Stimulated activated CD4-positive, alpha-beta T cell treated with anti-CD3 and anti-CD28 coated beads, Interleukin-4, amount 100 ng/mL, for 24 hours (primary cell): ENCODE results near the gene CELF4.

Experiments
- DNase-seq: peaks from one replicate; pipeline ENCODE4 v3.0.0-alpha.2; 2020

Gene CELF4

DNA sequence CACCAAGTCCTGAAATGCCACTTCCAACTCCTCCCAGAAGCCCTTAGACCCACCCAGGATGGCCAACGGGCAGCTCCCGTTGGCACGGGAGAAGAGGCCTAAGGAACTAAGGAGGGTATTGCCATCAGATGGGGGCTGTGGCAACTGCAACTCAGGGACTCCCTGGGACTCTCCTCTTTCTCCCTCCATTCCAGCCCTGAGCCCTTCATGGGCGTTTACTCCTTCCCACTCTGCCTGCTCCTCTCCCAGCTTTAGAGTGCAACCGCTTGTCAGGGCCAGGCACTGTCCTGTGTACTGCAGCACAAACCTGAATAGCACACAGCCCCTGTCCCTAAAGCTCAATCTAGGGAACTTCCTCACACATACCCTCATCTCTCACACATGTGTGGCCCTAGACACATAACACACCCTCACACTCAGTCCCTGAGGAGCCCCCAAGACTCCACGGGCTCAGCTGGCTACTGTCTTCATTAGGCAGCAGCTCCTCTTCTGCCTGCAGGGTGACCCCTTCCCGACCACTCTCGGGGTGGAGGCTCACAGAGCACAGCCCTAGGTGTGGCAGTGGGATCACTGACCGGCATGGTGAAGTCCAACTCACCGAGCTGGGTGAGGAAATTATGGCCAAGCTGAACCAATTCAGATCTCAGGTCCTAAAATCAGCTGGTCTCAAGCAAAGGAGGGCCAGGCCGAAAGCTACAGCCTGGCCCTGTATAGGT lies 316.3 kb downstream of the CELF4 start:
- no peak for DNase-seq

DNA sequence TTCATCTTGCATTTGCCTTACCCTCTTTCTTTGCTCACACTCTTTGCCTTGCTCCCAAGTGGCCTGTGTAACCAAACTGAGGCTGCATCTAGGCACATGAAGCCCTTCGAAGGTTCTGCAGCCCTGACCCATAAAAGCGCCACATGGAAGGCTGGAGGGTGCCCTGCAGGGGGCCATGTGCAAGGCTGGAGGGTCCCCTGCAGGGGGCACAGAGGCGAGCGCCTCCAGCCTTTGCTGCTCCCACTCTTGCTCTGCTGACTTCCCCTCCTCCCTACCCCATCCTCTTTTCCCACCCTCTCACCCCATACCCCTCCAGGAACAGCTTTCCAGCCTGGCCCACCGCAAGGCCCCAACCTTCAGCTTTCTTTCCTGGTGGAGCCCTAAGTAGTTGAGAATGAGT lies 317.3 kb downstream of the CELF4 start:
- no peak for DNase-seq

DNA sequence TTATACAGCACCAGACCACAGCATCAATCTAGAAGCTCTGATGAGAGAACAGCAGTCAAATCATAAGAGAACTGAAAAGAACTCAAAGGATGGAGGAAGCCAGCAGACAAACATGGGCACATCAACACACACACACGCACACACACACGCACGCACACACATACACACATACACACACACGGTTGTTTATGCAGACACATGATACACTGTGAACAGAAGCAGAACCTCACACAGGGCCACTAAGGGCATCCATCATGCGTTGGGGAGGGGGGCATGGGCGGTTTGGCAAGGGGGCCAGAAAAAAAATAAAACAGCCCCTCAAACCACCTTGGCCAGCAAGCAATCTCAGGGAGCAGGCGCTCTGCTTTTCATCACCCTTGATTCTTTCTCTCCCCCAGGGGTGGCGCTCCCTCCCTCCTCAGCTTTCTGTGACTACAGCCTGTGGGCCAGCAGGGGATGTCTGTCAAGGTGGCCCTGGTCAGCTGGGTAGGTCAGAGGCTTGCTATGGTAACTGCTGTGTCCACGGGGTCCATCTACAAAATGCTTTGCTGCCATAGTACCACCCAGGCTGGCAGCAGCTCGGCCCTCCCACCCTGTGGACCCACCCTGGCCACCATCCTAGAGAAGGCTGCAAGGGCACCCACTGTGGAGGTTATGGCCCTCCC lies 318.0 kb downstream of the CELF4 start:
- DNase-seq, result no peak

DNA sequence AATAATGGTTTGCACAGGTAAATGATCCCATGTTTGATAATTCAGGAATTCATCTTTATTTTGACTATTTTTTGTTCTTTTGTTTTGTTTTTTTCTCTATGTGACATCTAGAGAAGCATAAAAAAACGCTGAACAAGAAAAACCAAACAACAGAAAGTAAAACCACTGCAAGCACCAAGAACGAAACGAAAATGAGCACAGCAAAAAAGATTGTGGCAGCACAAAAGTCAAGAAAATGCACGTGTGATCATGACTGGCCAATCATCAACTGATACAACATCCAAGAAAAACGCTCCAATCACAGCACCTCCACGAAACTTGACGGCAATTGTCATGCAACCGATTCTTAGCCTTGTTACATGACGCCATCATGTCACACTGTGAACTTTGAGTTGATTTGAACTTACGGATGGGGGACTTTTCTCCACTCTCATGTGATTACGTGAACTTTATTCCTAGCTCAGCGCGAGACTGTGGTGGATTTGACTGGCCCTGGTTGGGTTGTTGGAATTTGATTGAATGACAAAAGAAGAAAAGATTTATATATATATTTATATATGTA lies 318.7 kb downstream of the CELF4 start:
- DNase-seq, result no peak

DNA sequence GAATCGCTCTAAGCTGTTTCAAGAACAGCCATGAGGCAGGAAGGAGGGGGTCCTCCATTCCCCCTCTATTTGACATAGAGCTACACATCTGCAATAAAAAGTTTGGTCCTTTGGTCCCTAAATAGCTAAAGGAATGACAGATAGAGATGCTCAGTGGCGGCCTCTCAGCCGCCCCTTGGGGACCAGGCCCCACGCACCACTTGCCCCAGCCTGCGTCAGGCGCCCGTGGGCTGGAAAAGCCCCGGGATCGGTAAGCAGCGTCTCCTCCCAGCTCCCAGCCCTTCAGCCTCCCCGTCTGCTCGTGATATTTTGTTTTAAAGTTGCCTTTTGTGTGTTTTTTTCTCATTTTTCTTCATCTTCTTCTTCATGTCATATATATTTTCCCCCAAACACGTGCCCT lies 321.0 kb downstream of the CELF4 start:
- no peak for DNase-seq

DNA sequence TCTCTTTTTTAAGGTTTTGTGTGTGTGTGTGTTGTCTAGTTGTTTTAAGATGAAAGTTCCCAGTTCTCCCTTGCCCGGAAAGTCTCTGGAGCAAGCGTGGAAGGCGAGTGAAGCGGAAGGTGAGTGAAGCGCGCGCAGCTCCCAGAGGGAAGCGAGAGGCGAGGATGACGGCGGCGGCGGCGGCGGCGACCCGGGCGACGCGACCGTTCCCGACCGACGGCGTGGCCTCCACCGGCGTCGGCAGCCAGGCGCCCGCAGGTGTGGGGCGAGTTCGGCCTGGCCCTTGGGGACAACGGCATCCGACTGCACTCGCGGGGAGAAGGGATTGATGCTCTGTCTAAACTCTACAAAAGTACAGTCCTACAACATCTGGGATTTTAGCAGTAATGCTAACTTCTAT lies 321.9 kb downstream of the CELF4 start:
- DNase-seq, result no peak

DNA sequence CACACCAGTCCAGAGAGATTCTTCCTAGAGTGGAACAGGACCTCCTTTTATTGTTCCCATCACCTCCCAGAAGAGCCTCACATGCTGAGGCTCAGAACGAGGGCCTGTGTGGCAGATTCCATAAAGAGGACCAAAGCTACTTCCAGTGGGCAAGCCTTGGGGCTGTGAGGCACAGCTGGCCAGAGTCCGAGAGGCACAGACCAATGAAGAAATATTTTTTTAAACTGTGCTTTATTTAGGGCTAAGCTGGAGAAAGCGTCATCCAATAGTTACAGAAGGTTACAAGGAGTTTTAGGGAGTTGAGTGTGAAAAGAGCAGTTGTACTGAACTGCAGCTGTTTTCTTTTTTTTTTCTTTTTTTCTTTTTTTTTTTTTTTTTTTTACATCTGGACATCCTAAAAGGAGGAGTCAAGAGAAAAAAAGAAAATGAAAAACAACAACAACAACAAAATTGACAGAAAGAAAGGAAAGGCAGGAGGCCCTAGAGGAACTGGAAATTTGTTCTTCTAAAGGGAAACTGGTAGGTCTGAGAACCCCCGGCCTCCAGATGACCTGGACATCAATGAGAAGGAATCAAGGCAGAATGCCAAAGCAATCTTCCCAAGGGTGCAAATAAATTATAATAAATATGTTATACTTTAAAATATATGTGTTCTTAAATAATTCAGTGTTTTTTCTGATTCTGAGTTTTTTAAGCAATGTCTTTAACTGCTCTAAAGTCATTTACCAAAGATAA lies 322.6 kb downstream of the CELF4 start:
- DNase-seq, result no peak

DNA sequence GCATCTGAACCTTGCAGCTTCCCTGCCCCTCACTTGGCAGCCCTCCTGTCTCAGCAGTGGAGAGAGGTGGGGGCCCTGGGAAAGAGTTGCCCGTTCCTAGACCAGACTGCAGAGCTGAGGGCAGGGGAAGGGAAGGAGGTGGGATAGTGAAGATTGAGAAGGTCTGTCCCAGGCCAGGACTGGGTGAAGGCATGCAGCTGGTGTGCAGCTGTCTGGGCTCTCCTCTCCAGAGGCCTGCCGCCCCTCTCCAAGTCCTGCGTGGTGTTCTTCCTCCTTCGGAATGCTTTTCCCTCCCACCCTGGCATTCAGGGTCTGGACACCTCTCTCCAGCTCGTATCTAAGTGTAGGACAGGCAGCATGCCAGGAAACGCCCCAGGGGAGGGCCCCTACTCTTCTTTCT lies 323.5 kb downstream of the CELF4 start:
- no peak for DNase-seq

DNA sequence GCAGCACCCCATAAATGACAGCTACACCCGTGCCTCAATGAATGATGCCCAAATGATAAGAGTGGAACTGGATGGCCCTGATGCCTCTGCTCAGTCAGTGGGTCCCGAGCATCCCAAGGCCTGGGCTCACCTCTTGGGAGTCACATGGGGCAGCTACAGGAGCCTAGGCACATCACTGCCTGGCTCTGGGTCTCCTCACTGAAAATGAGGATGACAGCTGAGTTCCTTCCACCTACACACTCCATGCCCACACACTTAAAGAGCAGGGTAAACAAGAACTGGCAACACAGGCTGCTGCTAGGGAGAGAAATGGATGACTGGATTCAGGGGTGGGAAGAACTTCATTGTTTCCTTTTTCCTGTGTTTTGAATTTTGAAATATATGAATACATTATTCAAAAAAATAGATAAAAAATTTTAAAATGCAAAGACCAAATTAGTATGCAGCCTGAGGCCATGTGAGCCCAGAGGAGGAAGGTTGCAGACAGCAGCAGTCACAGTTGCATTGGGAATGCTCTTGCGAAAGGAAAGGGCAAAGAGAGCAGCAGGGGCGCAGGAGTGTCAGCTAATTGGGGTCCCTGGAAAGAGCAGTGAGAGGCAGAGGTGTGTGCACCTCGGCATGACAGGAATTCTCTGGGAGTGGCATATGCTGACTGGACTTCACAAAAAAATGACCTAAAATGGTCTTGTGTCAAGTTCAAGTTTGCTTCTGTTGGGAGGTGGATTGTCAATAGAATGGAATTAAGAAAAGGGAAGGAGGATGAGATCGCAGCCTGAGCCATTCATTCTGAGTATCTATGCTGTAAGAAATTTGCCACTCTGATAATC lies 327.1 kb downstream of the CELF4 start:
- DNase-seq, result no peak

DNA sequence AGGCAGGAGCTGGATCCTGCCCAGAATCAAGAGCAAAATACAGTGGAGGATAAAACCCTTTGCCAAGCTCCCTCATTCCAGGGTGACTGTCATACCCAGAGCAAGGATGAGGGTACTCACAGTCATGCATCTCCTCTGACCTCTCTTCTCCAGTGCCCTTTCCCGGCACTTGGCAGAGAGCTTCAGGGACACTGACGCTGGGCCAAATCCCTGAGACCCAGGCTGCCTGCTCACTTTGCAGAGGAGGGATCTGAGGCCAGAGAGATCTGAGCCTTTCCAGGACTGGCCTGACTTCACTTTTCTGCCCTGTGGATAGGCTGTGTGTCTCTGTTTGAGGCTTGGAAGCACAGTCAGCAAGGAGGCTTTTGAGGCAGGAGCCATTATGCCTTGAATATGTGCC lies 330.0 kb downstream of the CELF4 start:
- DNase-seq, result no peak

DNA sequence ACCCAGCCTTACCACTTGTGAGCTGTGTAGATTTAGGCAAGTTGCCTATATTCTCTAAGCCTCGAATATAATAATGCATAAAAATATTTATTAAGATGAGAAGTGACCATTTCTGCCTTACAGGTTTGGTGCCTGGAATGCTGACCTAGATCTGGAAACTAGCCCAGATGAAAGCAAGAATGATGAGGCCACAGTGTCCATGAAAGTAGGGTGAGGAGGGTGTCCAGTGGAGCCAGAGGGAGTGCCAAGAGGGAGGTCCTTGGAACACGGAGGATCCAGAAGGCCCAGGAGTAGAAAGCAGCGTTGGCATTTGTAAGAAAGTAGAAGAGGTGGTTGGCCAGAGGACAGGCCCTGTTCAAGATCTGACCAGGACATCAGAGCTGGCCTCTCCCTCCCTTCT lies 334.3 kb downstream of the CELF4 start:
- no peak for DNase-seq

DNA sequence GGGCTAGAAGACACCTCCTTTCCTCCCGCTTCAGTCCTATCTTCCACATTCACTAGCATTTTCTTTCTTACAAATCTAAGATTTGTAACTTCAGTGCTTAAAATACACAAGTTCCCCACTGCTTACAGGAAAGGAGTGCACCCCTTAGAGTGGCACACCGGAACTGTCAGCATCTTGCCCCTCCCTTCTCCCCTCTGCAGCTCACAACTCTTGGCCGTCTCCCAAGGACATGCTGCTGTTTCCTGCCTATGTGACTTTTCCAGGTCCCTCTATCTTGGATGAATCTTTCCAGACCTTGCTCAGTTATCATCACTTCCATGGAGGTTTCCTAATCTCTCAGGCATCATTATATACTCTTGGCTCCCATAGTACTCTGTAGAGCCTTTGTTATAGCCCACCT lies 334.8 kb downstream of the CELF4 start:
- no peak for DNase-seq

DNA sequence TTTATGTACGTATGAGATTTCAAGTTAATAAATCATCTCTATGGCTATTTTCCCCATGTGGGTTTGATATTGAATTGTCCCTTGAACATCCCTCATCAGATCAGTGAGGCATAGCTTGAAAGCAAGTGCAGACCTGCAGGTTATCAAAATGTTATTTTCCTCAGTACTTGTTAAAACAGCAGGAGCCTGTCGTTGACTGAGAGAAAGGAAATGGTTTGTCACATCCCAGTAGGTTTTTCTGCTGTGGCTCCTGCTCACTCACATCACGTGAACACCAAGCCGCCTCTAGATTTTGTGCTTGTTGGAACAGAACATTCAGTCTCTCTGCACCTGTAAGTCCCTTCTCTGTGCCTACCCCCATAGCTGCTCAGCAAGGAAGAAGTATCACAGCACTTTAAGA lies 340.3 kb downstream of the CELF4 start:
- no peak for DNase-seq

DNA sequence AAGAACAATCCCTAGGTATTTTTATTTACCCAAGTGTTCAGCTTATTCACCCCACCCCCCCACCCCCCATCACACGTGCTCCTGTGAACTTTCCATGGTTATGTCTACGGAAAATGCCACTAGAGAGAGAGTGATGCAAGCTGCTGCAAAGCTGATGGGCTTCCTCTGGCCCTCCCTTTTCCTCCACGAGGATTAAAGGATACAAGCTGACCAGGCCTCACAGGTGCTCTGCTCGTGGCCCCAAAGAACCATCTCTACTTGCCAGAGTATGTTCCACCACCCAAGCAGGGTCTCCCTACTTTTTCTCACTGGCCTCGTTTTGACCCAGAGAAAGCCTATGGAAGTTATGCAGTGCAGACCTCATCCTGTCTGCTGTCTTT lies 342.6 kb downstream of the CELF4 start:
- DNase-seq, result no peak

DNA sequence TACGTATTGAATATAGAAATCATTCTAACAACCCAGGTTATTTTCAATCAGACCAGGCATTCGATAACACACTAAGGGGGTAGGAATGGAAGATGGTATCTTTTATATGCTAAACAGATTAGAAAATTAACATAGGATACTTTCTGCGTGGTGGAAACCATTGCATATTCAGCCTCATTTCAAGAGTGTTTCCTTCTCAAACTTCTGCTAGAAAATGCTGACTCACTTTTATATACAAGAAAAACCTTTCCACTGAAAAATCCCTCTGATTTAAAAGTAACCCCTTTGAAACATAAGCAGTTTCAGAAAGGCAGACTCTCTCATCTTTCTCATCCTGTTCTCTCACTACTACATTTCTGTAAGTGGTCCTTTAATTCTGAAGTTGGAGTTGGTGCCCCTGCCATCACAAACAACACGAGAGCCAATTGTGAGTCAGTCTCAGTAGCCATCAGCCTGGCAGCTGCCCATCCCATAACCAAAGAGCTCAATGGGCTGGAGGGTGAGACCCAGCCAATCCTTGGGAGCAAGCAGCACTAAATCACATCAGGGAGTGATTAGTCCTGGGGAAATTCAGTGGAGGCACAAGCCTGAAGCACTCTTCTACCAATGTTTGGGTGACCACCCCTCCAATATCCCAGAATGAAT lies 343.1 kb downstream of the CELF4 start:
- DNase-seq, result no peak

DNA sequence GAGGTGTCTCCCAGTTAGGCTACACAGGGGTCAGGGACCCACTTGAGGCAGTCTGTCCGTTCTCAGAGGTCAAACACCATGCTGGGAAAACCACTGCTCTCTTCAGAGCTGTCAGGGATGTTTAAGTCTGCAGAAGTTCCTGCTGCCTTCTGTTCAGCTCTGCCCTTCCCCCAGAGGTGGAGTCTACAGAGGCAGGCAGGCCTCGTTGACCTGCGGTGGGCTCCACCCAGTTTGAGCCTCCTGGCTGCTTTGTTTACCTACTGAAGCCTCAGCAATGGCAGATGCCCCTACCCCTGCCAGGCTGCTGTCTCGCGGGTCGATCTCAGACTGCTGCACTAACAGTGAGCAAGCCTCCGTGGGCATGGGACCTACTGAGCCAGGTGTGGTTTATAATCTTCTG lies 346.3 kb downstream of the CELF4 start:
- no peak for DNase-seq

DNA sequence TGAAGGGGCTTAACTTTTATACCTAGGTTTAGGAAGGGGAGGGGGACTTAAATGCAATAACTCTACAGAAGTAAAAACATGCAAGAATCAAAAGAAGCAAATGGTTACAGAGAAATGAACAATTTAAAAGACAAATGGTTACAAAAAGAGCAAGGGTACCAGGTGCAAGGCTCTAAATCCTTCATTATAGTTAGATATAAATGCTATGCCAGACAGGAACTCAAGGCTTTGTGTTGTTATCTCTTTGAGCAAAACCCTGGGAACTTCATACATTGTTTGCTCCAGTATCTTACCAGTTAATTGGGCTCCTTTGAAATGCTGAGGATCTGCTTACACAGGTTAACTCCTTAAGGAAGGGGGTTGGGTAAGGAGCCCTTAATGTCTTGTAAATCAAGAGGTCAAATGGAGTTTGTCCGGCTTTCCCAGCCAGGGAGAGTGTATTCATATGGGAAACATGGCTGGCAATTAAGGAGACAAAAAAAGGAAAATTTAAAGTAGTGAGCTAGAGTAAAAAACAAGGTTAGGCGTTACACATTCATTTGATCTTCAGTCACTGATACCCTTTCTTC lies 347.5 kb downstream of the CELF4 start:
- DNase-seq, result no peak

DNA sequence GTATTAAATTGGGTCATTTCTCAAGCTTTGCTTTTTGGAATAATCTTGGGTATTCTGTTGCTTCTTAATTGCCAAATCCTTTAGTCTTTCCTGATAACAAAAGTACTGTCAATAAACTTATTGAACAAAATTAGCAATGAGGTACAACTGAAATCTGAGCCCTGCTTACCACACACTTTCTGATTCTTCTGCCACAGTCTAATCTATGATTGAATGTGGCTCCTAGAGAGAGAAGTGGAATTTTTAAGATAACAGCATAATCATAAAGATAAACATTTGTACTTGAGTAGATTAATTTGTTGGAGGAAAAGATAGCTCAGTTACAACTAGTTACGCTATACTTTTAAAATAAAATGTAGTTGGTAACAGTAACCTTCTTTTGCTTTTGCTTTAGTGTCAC lies 354.8 kb downstream of the CELF4 start:
- DNase-seq, result no peak

DNA sequence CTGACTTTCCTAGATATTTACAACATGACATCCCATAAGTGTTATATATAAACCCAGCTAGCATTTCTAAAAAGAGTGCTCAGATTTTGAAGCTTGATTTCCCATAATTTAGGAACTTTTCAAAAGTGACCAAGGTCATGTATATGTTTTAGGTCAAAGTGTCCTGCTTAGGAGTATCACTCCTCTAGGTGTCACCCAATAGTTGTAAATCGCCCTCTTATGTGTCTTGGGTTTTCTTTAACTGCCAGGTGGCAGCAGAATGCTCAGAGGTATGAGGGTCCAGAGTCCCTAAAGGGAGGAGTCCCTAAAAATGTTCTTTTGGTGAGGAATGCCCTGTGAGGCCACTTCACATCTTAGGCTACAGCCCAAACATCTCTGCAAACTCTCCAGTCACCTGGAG lies 358.3 kb downstream of the CELF4 start:
- no peak for DNase-seq

DNA sequence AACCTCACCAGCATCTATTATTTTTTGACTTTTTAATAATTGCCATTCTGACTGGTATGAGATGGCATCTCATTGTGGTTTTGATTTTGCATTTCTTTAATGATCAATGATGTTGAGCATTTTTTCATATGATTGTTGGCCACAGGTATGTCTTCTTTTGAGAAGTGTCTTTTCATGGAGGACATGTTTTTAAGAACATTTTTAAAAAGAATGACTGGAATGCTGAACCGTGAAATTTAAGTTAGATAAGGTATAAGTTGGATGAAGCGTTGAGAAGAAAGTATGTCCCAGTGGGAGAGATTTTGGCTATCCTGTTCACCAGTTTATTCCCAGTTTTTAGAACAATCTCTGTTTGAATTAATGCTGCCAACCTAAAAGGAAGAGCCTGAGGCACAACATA lies 365.9 kb downstream of the CELF4 start:
- DNase-seq, result no peak
